Spleen (tissue), 11 donors: ENCODE measurements around the gene RASGEF1B. TPM values are rescaled to one million over a fixed set of nuclear protein-coding genes. Genes with fewer than 3 reads are reported as not detected.
"Not testable (repeated sequence)": the region's sequence is repeated elsewhere in the genome, so short reads cannot be mapped to it uniquely, and the experiment has no call there.

Source experiments
- DNase-seq: peaks from one replicate; pipeline ENCODE4 v3.0.0-alpha.2; 2020
- H3K27ac ChIP-seq, 8 donors: fragments of 200-600 bp; sonication (generic) in 7 of 8; 1 replicate in 4 of 8; 2 replicates in 4 of 8; pipeline versions ENCODE4 v1.5.0 to v1.8.0; 2016 to 2021; ENCODE audit warnings: inconsistent platforms in 4 of 8, mild to moderate bottlenecking in 4 of 8, moderate library complexity in 1 of 8
- H3K27me3 ChIP-seq, 7 donors: fragments of 200-600 bp; sonication (generic) in 6 of 7; replicated peaks in 1 of 7; 1 replicate in 4 of 7; 2 replicates in 3 of 7; pipeline versions ENCODE4 v1.5.0 to v1.8.0; 2016 to 2021; ENCODE audit warnings: inconsistent platforms in 3 of 7, mild to moderate bottlenecking in 1 of 7
- H3K36me3 ChIP-seq, 6 donors: fragments of 200-600 bp; sonication (generic) in 5 of 6; 1 replicate in 4 of 6; 2 replicates in 2 of 6; pipeline versions ENCODE4 v1.5.0 to v1.8.0; 2016 to 2021; ENCODE audit warnings: inconsistent platforms in 2 of 6
- H3K4me1 ChIP-seq, 6 donors: fragments of 200-600 bp; sonication (generic) in 5 of 6; 1 replicate in 3 of 6; 2 replicates in 3 of 6; pipeline versions ENCODE4 v1.5.0 to v1.8.0; 2016 to 2021; ENCODE audit warnings: inconsistent platforms in 3 of 6
- H3K4me3 ChIP-seq, 8 donors: fragments of 200-600 bp; sonication (generic) in 7 of 8; 1 replicate in 4 of 8; 2 replicates in 4 of 8; pipeline versions ENCODE4 v1.5.0 to v1.8.0; 2016 to 2021; ENCODE audit warnings: inconsistent platforms in 4 of 8, mild to moderate bottlenecking in 4 of 8, moderate library complexity in 2 of 8
- H3K9me3 ChIP-seq, 8 donors: fragments of 200-600 bp; sonication (generic) in 7 of 8; 1 replicate in 4 of 8; 2 replicates in 4 of 8; pipeline versions ENCODE4 v1.5.0 to v1.8.0; 2016 to 2021; ENCODE audit warnings: inconsistent platforms in 4 of 8
- POLR2A ChIP-seq, 3 donors: fragments of 450-650 bp; IDR thresholded peaks; one replicate each; pipeline ENCODE4 v1.5.1; 2017; ENCODE audit warnings: antibody characterized with exemption in 3 of 3, mild to moderate bottlenecking in 1 of 3
- POLR2AphosphoS5 ChIP-seq, 3 donors: sonication (generic); formaldehyde crosslinking; IDR thresholded peaks; one replicate each; pipeline ENCODE4 v1.5.1; 2017; ENCODE audit warnings: antibody characterized with exemption in 3 of 3
- WGBS, 5 donors: extraction: QIAGEN DNeasy Blood & Tissue Kit in 3 of 5; methylation state at CpG; one replicate each; pipeline versions ENCODE4 v1.1.5 to v1.1.7; 2013 to 2018; 5-methylcytosine and 5-hydroxymethylcytosine counted together
- intact Hi-C: fragments of 100-400 bp; cut with DNase I; formaldehyde crosslinking; loops from one replicate; pipeline ENCODE4 v1.15.0; 2023; ENCODE audit warnings: low total_unique reads
- polyA plus RNA-seq, 3 donors: library from polyadenylated mRNA; stranded (reverse); fragments of 200-250 nt; gene quantifications; one replicate each; pipeline ENCODE4 v1.2.1, GENCODE V29; 2013
- total RNA-seq, 7 donors: library from RNA; depleted of rRNA in 3 of 7; stranded (reverse); fragments of >200 nt in 3 of 7; fragmentation: NEBNext Ultra II Directional in 4 of 7; extraction: Animal tissue kit (Norgen Biotek cat#: 25700) in 4 of 7; gene quantifications; one replicate each; pipeline versions ENCODE4 v1.1.0 to v1.2.1, GENCODE V29; 2016 to 2021
- TF ChIP-seq, protein P1 (sequence below), 11 experiments: fragments of 200-600 bp in 7 of 11; fragments of 450-650 bp in 4 of 11; sonication (generic) in 4 of 11; IDR thresholded peaks in 8 of 11; conservative IDR thresholded peaks in 3 of 11; 1 replicate in 7 of 11; 2 replicates in 4 of 11; pipeline versions ENCODE4 v1.4.0 to v1.8.0; 2016 to 2021; ENCODE audit warnings: antibody characterized with exemption in 11 of 11, inconsistent platforms in 4 of 11, mild to moderate bottlenecking in 1 of 11
- donor health status: healthy with polysubstance abuse.
- donor health status: DM: no; HTN: no; CAD: no; lungs with moderate emphysema.
- donor health status: DM: no; HTN: no; CAD: no.
- donor health status: Bipolar disorder and iron deficiency.
- donor health status: healthy.
- donor health status: DM: no; HTN: no; CAD: no.
- donor health status: DM: yes; HTN: yes; CAD: no.

The RASGEF1B gene
- total and polyA plus RNA-seq, 10 donors = 9.4 to 69.5 (median 32.0) TPM

GRCh38 chr4:81482326-81482725 is 10.6 kb upstream of the RASGEF1B start:
- DNase-seq = no peak
- Histone ChIP-seq H3K4me1 (peaks cover 0 to 14% (median 8%) of the 10 kb centered on the region in 6 donors), H3K36me3 (no peaks in the 10 kb centered on the region), H3K27me3 (no peaks in the 10 kb centered on the region), H3K27ac (peak overlapping the region in 3 of 8 donors; percentile 3 to 24 (median 10)), H3K9me3 (peaks cover 0 to 4% (median 0%) of the 10 kb centered on the region in 8 donors), H3K4me3 (no peak overlapping the region)
- TF ChIP-seq POLR2AphosphoS5 (IDR thresholded peaks at IDR 0.05) (no peak), POLR2A (IDR thresholded peaks at IDR 0.05) (no peak)
- TF ChIP-seq, protein P1, sequence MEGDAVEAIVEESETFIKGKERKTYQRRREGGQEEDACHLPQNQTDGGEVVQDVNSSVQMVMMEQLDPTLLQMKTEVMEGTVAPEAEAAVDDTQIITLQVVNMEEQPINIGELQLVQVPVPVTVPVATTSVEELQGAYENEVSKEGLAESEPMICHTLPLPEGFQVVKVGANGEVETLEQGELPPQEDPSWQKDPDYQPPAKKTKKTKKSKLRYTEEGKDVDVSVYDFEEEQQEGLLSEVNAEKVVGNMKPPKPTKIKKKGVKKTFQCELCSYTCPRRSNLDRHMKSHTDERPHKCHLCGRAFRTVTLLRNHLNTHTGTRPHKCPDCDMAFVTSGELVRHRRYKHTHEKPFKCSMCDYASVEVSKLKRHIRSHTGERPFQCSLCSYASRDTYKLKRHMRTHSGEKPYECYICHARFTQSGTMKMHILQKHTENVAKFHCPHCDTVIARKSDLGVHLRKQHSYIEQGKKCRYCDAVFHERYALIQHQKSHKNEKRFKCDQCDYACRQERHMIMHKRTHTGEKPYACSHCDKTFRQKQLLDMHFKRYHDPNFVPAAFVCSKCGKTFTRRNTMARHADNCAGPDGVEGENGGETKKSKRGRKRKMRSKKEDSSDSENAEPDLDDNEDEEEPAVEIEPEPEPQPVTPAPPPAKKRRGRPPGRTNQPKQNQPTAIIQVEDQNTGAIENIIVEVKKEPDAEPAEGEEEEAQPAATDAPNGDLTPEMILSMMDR (IDR thresholded peaks at IDR 0.05 in 8 of 11, conservative IDR thresholded peaks at IDR 0.05 in 3 of 11) = no peak
- WGBS, 5 donors = 24 to 36% (median 32%) methylated on average over 3 of the region's 3 CpGs
- intact Hi-C loops = no loop called here

- no peaks in the 10 kb centered on the region for H3K36me3 ChIP-seq
- intact Hi-C loops = no loop called here
- 81 to 94% (median 88%) methylated on average over 3 of the region's 3 CpGs for WGBS, 5 donors
- H3K9me3 ChIP-seq = peaks cover 0 to 4% (median 0%) of the 10 kb centered on the region in 8 donors
- H3K27ac ChIP-seq = no peak overlapping the region
- peaks cover 0 to 14% (median 8%) of the 10 kb centered on the region in 6 donors for H3K4me1 ChIP-seq
- no peak for TF ChIP-seq POLR2AphosphoS5 (IDR thresholded peaks at IDR 0.05)
- TF ChIP-seq POLR2A (IDR thresholded peaks at IDR 0.05) = no peak
- no peaks in the 10 kb centered on the region for H3K27me3 ChIP-seq
- no peak overlapping the region for H3K4me3 ChIP-seq
- DNase-seq = no peak
These were observed 9.4 kb upstream of the RASGEF1B start for GRCh38 chr4:81481151-81481550.

DNA sequence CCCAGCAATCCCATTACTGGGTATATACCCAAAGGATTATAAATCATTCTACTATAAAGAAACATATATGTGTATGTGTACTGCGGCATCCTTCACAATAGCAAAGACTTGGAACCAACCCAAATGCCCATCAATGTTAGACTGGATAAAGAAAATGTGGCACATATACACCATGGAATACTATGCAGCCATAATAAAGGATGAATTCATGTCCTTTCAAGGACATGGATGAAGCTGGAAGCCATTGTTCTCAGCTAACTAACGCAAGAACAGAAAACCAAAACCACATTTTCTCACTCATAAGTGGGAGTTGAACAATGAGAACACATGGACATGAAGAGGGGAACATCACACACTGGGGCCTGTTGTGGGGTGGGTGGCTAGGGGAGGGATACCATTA is 7.9 kb upstream of the RASGEF1B start:
- H3K4me3 ChIP-seq, DNase-seq, H3K36me3 ChIP-seq, intact Hi-C loops, H3K27me3 ChIP-seq, H3K9me3 ChIP-seq, H3K27ac ChIP-seq: not testable (repeated sequence)
- WGBS, 5 donors = 35 to 75% (median 71%) methylated on average over 2 of the region's 2 CpGs
- H3K4me1 ChIP-seq = peaks cover 0 to 14% (median 8%) of the 10 kb centered on the region in 6 donors

DNA sequence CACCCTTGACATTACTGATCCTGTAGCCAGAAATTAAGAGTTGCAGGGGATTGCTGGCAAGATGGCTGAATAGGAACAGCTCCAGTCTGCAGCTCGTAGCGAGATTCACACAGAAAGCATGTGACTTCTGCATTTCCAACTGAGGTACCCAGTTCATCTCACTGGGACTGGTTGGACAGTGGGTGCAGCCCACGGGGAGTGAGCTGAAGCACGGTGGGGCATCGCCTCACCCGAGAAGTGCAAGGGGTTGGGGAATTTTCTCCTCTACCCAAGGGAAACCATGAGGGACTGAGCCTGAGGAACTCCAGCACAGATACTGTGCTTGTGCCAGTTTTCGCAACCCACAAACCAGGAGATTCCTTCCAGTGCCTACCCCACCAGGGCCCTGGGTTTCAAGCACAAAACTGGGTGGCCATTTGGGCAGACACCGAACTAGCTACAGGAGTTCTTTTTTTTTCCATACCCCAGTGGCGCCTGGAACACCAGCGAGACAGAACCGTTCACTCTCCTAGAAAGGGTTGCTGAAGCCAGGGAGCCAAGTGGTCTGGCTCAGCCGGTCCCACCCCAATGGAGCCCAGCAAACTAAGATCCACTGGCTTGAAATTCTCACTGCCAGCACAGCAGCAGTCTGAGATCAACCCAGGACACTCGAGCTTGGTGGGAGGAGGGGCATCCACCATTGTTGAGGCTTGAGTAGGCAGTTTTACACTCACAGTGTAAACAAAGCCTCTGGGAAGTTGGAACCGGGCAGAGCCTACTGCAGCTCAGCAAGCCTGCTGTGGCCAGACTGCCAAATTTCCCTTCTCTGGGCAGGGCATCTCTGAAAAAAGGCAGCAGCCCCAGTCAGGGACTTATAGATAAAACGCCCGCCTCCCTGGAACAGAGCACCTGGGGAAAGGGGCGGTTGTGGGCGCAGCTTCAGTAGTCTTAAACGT is 1.9 kb upstream of the RASGEF1B start:
- H3K36me3 ChIP-seq, intact Hi-C loops, H3K9me3 ChIP-seq, DNase-seq, H3K4me3 ChIP-seq, H3K27me3 ChIP-seq: not testable (repeated sequence)
- H3K4me1 ChIP-seq = peaks cover 7 to 49% (median 36%) of the 10 kb centered on the region in 6 donors
- H3K27ac ChIP-seq = peak overlapping the region in 4 of 8 donors; percentile 91 to 98 (median 94)
- 86 to 92% (median 88%) methylated on average over 16 to 19 of the region's 19 CpGs for WGBS, 5 donors

DNA sequence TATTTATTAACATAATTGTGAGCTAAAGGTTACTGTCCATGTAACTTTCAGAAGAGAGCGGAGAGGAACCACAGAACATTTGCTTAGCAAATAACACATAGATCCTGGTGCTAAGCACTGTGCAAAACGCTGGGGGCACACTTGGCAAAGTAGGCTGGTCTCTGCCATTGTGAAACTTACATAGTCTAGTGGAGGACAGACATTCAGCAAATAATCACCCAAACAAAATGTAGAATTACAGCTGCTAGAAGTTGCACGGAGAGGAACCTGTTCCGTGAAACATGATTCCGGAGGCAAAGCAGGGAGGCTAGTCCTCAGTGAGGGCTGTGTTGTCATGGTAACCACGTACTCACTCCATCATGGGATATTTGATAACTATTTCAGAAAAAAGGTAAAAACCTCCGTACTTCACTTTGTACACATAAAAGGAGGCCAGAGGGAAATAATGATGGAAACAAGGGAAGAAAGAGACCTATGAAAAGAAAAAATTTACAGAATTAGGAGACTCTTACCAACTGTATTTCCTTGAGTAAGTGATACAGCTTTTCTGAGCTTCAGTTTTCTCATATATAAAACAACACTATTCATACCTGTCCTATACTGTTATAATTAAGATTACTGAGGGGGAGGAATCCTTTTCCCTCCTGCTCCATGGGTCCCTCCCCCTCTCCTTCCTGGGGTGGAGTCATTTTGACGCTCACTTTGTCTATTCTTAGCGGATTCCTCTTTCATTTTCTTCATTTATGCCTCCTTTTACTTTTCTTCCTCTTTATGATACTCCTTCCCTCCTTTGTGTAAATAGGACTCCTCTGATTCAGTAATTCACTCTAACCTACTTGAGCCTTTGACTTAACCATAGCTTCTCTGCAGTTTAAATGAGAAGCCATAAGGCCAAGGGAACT is 825 bp upstream of the RASGEF1B start:
- no peaks in the 10 kb centered on the region for H3K9me3 ChIP-seq
- TF ChIP-seq, protein P1 (IDR thresholded peaks at IDR 0.05 in 8 of 11, conservative IDR thresholded peaks at IDR 0.05 in 3 of 11) = peak; percentile 23 to 71 (median 55)
- no peak for TF ChIP-seq POLR2AphosphoS5 (IDR thresholded peaks at IDR 0.05)
- intact Hi-C loops = no loop called here
- peak overlapping the region; percentile 85 to 98 (median 94) for H3K27ac ChIP-seq
- no peaks in the 10 kb centered on the region for H3K27me3 ChIP-seq
- WGBS, 5 donors = 21 to 33% (median 24%) methylated on average over 9 of the region's 9 CpGs
- DNase-seq = peak; percentile 84
- peaks cover 7 to 60% (median 45%) of the 10 kb centered on the region in 6 donors for H3K4me1 ChIP-seq
- H3K4me3 ChIP-seq = peak overlapping the region; percentile 73 to 96 (median 92)
- no peaks in the 10 kb centered on the region for H3K36me3 ChIP-seq
